ENCODE measurements around the gene RRP12. TPM values are rescaled to one million over a fixed set of nuclear protein-coding genes. Genes with fewer than 3 reads are reported as not detected.
A peak's percentile ranks its signal among the peaks of the same experiment; 100 is the strongest.

Gene RRP12
- total and polyA plus RNA-seq, 12 donors, result 13.3 to 56.9 (median 27.6) TPM

- Histone ChIP-seq H3K27ac (no peak overlapping the region), H3K27me3 (no peaks in the 10 kb centered on the region), H3K36me3 (replicated peaks in 1 of 2) (peaks cover 0 to 16% of the 10 kb centered on the region in 2 donors), H3K4me1 (replicated peaks in 1 of 2) (peaks cover 0 to 4% of the 10 kb centered on the region in 2 donors), H3K4me3 (no peak overlapping the region), H3K9me3 (replicated peaks in 1 of 3) (no peaks in the 10 kb centered on the region)
- intact Hi-C loops (cut with DNase I), result no loop called here
- WGBS, 4 donors, result 96 to 99% (median 96%) methylated on average over 4 of the region's 4 CpGs
- no peak for TF ChIP-seq POLR2A (IDR thresholded peaks at IDR 0.05)
- DNase-seq, result no peak
Measured at GRCh38 chr10:97358349-97358748, 42.8 kb downstream of the RRP12 start.

- intact Hi-C loops (cut with DNase I), result no loop called here
- Histone ChIP-seq H3K4me1 (replicated peaks in 1 of 2) (peaks cover 0 to 4% of the 10 kb centered on the region in 2 donors), H3K9me3 (replicated peaks in 1 of 3) (no peaks in the 10 kb centered on the region), H3K36me3 (replicated peaks in 1 of 2) (peaks cover 0 to 12% of the 10 kb centered on the region in 2 donors), H3K27ac (no peak overlapping the region), H3K4me3 (no peak overlapping the region), H3K27me3 (no peaks in the 10 kb centered on the region)
- 74 to 100% (median 98%) methylated on average over 2 to 7 of the region's 7 CpGs for WGBS, 4 donors
- no peak for TF ChIP-seq CTCF (IDR thresholded peaks at IDR 0.05)
- no peak for TF ChIP-seq POLR2A (IDR thresholded peaks at IDR 0.05)
- no peak for DNase-seq
Measured at GRCh38 chr10:97356918-97357317, 44.2 kb downstream of the RRP12 start.

- no peak for DNase-seq
- Histone ChIP-seq H3K27ac (peak overlapping the region in 1 of 5 donors; percentile 40), H3K4me1 (replicated peaks in 1 of 2) (peaks cover 0 to 4% of the 10 kb centered on the region in 2 donors), H3K27me3 (no peaks in the 10 kb centered on the region), H3K9me3 (replicated peaks in 1 of 3) (no peaks in the 10 kb centered on the region), H3K36me3 (replicated peaks in 1 of 2) (peaks cover 0 to 12% of the 10 kb centered on the region in 2 donors), H3K4me3 (no peak overlapping the region)
- TF ChIP-seq POLR2A (IDR thresholded peaks at IDR 0.05), result no peak
- no peak for TF ChIP-seq CTCF (IDR thresholded peaks at IDR 0.05)
- WGBS, 4 donors, result 69 to 83% (median 72%) methylated on average over 3 to 6 of the region's 6 CpGs
- intact Hi-C loops (cut with DNase I), result no loop called here
Measured at GRCh38 chr10:97356318-97356914, 44.7 kb downstream of the RRP12 start.

- intact Hi-C loops (cut with DNase I), result no loop called here
- no peak overlapping the region for H3K4me3 ChIP-seq
- WGBS, 4 donors, result 57 to 65% (median 62%) methylated on average over 5 of the region's 5 CpGs
- TF ChIP-seq CTCF (IDR thresholded peaks at IDR 0.05) (peak; percentile 6 to 53 (median 42)), POLR2A (IDR thresholded peaks at IDR 0.05) (no peak)
- peaks cover 0 to 4% of the 10 kb centered on the region in 2 donors for H3K4me1 ChIP-seq (replicated peaks in 1 of 2)
- peaks cover 0 to 12% of the 10 kb centered on the region in 2 donors for H3K36me3 ChIP-seq (replicated peaks in 1 of 2)
- H3K27ac ChIP-seq, result peak overlapping the region in 1 of 5 donors; percentile 40
- H3K27me3 ChIP-seq, result no peaks in the 10 kb centered on the region
- peak in 3 of 7 donors; percentile 24 to 62 (median 28) for DNase-seq
- H3K9me3 ChIP-seq (replicated peaks in 1 of 3), result no peaks in the 10 kb centered on the region
Measured at GRCh38 chr10:97355571-97355975, 45.6 kb downstream of the RRP12 start.

GRCh38 chr10:97353945-97354344 is 47.2 kb downstream of the RRP12 start:
- Histone ChIP-seq H3K4me1 (replicated peaks in 1 of 2) (no peaks in the 10 kb centered on the region), H3K27ac (no peak overlapping the region), H3K4me3 (no peak overlapping the region), H3K9me3 (replicated peaks in 1 of 3) (no peaks in the 10 kb centered on the region), H3K27me3 (no peaks in the 10 kb centered on the region), H3K36me3 (replicated peaks in 1 of 2) (peaks cover 0 to 12% of the 10 kb centered on the region in 2 donors)
- DNase-seq, result peak in 4 of 7 donors; percentile 23 to 75 (median 36)
- intact Hi-C loops (cut with DNase I), result no loop called here
- 48 to 81% (median 74%) methylated on average over 4 of the region's 4 CpGs for WGBS, 4 donors
- TF ChIP-seq CTCF (IDR thresholded peaks at IDR 0.05), result no peak
- TF ChIP-seq POLR2A (IDR thresholded peaks at IDR 0.05), result no peak
